Thyroid gland (tissue), 4 donors: ENCODE measurements around the gene IFNAR1. TPM values are rescaled to one million over a fixed set of nuclear protein-coding genes. Genes with fewer than 3 reads are reported as not detected.

Source experiments
- DNase-seq, 2 donors: peaks; one replicate each; pipeline ENCODE4 v3.0.0-alpha.2; 2019
- H3K27ac ChIP-seq, 3 donors: fragments of 200-600 bp; sonication (generic); 1 replicate in 2 of 3; 2 replicates in 1 of 3; pipeline ENCODE4 v1.5.1; 2016 to 2019; ENCODE audit warnings: mild to moderate bottlenecking in 1 of 3, moderate library complexity in 1 of 3
- H3K27me3 ChIP-seq: fragments of 200-600 bp; sonication (generic); one replicate; pipeline ENCODE4 v1.5.1; 2019
- H3K36me3 ChIP-seq, 2 donors: fragments of 200-600 bp; sonication (generic); one replicate each; pipeline ENCODE4 v1.5.1; 2016 to 2019
- H3K4me1 ChIP-seq, 2 donors: fragments of 200-600 bp; sonication (generic); one replicate each; pipeline ENCODE4 v1.5.1; 2017 to 2019
- H3K4me3 ChIP-seq, 3 donors: fragments of 200-600 bp; sonication (generic); replicated peaks in 1 of 3; 1 replicate in 2 of 3; 2 replicates in 1 of 3; pipeline ENCODE4 v1.5.1; 2016; ENCODE audit warnings: mild to moderate bottlenecking in 1 of 3
- H3K9me3 ChIP-seq: fragments of 200-600 bp; sonication (generic); one replicate; pipeline ENCODE4 v1.5.1; 2017
- CTCF ChIP-seq, 6 experiments: fragments of 200-600 bp in 3 of 6; fragments of 450-650 bp in 3 of 6; sonication (generic) in 3 of 6; IDR thresholded peaks; one replicate each; pipeline ENCODE4 v1.5.1; 2016 to 2019; ENCODE audit warnings: antibody characterized with exemption in 6 of 6, mild to moderate bottlenecking in 2 of 6, inconsistent platforms in 1 of 6, moderate library complexity in 1 of 6
- POLR2A ChIP-seq, 2 donors: fragments of 450-650 bp; IDR thresholded peaks; one replicate each; pipeline ENCODE4 v1.6.1; 2017; ENCODE audit warnings: antibody characterized with exemption in 2 of 2, mild to moderate bottlenecking in 2 of 2, moderate library complexity in 1 of 2
- WGBS, 2 donors: methylation state at CpG; one replicate each; pipeline ENCODE4 v1.1.5; 2017; 5-methylcytosine and 5-hydroxymethylcytosine counted together
- intact Hi-C: fragments of 100-400 bp; cut with DNase I; formaldehyde crosslinking; loops from one replicate; pipeline ENCODE4 v1.15.1; 2023
- total RNA-seq, 4 donors: library from RNA; depleted of rRNA; stranded (reverse); fragments of >200 nt; gene quantifications; one replicate each; pipeline ENCODE4 v1.2.3, GENCODE V29; 2016

The IFNAR1 gene
- total RNA-seq, 4 donors from 2014 or later = 37.0 to 51.2 (median 42.4) TPM

GRCh38 chr21:33299181-33299752, 25.5 kb upstream of the IFNAR1 start:
- Histone ChIP-seq H3K9me3 (no peaks in the 10 kb centered on the region), H3K4me3 (no peak overlapping the region), H3K27me3 (no peaks in the 10 kb centered on the region), H3K36me3 (no peaks in the 10 kb centered on the region), H3K4me1 (peaks cover 0 to 16% of the 10 kb centered on the region in 2 donors), H3K27ac (no peak overlapping the region)
- TF ChIP-seq CTCF (IDR thresholded peaks at IDR 0.05) = no peak
- TF ChIP-seq POLR2A (IDR thresholded peaks at IDR 0.05) = no peak
- intact Hi-C loops = no loop called here
- 74 to 78% methylated on average over 5 of the region's 5 CpGs for WGBS, 2 donors
- no peak for DNase-seq

DNA sequence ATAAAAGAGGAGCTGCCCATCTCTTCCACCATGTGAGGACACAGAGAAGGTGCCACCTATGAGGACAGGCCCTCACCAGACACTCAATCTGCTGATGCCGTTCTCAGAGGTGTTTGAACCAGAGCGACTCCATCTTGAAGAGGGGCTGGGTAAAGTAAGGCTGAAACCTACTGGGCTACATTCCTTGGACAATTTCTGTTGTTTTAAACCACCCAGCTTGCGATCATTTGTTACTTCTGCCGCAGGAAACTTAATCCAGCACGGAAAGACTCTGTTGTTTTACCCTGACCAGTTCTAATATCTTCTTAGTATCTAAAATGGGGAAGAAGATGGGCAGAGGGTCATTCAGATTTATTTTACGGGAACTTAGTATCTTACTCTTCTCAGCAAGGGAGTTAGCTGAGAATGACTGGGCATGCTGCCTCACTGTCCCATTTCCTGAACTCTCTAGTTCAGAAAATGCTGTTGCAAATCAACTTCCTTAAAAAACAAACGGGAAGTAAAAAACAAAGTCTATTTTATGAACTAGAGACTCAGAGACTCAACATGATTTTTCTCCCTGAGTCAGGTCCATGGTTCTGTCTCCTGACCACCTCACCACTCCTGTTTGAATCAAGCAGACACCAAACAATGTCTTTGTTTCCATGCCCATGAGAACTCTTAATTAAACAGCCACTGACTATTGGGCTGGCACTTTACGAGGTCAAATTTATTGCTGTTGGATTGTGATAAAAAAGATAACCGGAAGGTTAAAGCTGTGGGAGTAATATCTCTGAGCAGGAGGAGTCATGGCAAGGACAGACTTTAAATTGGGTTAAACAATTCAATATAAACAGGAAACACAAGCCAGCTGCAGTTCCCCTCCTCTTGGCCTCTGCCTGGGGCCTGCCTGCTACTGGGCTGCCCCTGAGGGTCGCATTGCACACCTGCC, 23.8 kb upstream of the IFNAR1 start:
- Histone ChIP-seq H3K27me3 (no peaks in the 10 kb centered on the region), H3K4me1 (peaks cover 0 to 13% of the 10 kb centered on the region in 2 donors), H3K4me3 (no peak overlapping the region), H3K27ac (peak overlapping the region; percentile 29 to 47 (median 38)), H3K36me3 (no peaks in the 10 kb centered on the region), H3K9me3 (no peaks in the 10 kb centered on the region)
- 38 to 43% methylated on average over 10 of the region's 10 CpGs for WGBS, 2 donors
- DNase-seq = no peak
- intact Hi-C loops = no loop called here
- no peak for TF ChIP-seq CTCF (IDR thresholded peaks at IDR 0.05)
- no peak for TF ChIP-seq POLR2A (IDR thresholded peaks at IDR 0.05)

- Histone ChIP-seq H3K9me3 (no peaks in the 10 kb centered on the region), H3K27me3 (no peaks in the 10 kb centered on the region), H3K36me3 (no peaks in the 10 kb centered on the region), H3K4me3 (no peak overlapping the region), H3K27ac (peak overlapping the region in 2 of 3 donors; percentile 29 to 38), H3K4me1 (peaks cover 0 to 13% of the 10 kb centered on the region in 2 donors)
- TF ChIP-seq POLR2A (IDR thresholded peaks at IDR 0.05) (no peak), CTCF (IDR thresholded peaks at IDR 0.05) (no peak)
- no peak for DNase-seq
- WGBS, 2 donors = 70 to 93% methylated on average over 2 of the region's 2 CpGs
- intact Hi-C loops = no loop called here
These were observed 23.2 kb upstream of the IFNAR1 start for GRCh38 chr21:33301632-33302002.

- intact Hi-C loops = no loop called here
- Histone ChIP-seq H3K4me1 (peaks cover 0 to 13% of the 10 kb centered on the region in 2 donors), H3K9me3 (no peaks in the 10 kb centered on the region), H3K27me3 (no peaks in the 10 kb centered on the region), H3K27ac (peak overlapping the region in 1 of 3 donors; percentile 38), H3K36me3 (no peaks in the 10 kb centered on the region), H3K4me3 (no peak overlapping the region)
- WGBS, 2 donors = 91 to 96% methylated on average over 7 of the region's 7 CpGs
- no peak for DNase-seq
- no peak for TF ChIP-seq POLR2A (IDR thresholded peaks at IDR 0.05)
These were observed 22.7 kb upstream of the IFNAR1 start for GRCh38 chr21:33302055-33302454.

DNA sequence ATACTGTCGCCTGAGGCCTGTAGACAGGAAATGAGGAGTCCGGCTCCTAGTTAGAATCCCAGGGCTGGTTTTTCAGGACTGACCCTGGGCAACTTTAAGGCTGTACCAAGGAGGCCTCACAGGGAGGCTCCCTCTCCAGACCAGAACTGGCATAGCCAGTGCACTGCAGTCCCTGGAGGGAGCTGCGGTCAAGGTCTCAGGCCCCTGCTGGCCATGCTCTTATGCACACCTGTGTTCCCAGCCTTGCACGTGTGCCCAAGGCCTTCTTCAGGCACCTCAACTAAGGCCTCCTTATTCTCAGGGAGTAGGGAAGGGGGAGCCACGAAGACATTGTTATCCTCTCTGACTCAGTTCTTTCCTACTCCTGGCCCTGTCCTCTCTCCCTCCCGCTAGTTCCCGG, 22.0 kb upstream of the IFNAR1 start:
- no peak overlapping the region for H3K27ac ChIP-seq
- H3K9me3 ChIP-seq = no peaks in the 10 kb centered on the region
- H3K27me3 ChIP-seq = no peaks in the 10 kb centered on the region
- no peaks in the 10 kb centered on the region for H3K36me3 ChIP-seq
- DNase-seq = no peak
- H3K4me3 ChIP-seq = no peak overlapping the region
- peaks cover 0 to 13% of the 10 kb centered on the region in 2 donors for H3K4me1 ChIP-seq
- WGBS, 2 donors = 89 to 94% methylated on average over 7 of the region's 7 CpGs
- intact Hi-C loops = no loop called here
- TF ChIP-seq CTCF (IDR thresholded peaks at IDR 0.05) = no peak
